Measurements from ENCODE around the gene PGAP6. TPM values are rescaled to one million over a fixed set of nuclear protein-coding genes. Genes with fewer than 3 reads are reported as not detected.

The PGAP6 gene
- total RNA-seq, 1 experiment from 2014 or later: 128 TPM

- CTCF ChIA-PET: no interaction called here
- no peak overlapping the region; the same call in 1 of the 2 replicates for H3K27ac ChIP-seq (ENCODE audit: low read length)
- H3K36me3 ChIP-seq (ENCODE audit: control insufficient read depth, insufficient read depth, low read length): no peaks in the 10 kb centered on the region; the same call in 1 of the 2 replicates
- no TSS peak for BruUV-seq (replicated peaks)
- H3K27me3 ChIP-seq (ENCODE audit: control insufficient read depth, insufficient read depth, low read length): no peaks in the 10 kb centered on the region
- DNase-seq (ENCODE audit: low read depth, low spot score): no peak
- intact Hi-C loops (cut with micrococcal nuclease; ENCODE audit: unreplicated experiment): no loop called here
- in situ Hi-C loops (cut with HindIII; ENCODE audit: low pct_unique_long_range_greater_than_20kb, low sequenced_read_pairs): no loop called here
- peaks cover 10% of the 10 kb centered on the region for H3K4me1 ChIP-seq (ENCODE audit: control insufficient read depth, insufficient read depth, low read length)
- no peaks in the 10 kb centered on the region for H3K9me3 ChIP-seq (ENCODE audit: control insufficient read depth, insufficient read depth, low read depth, low read length)
- no peak overlapping the region for H3K4me3 ChIP-seq (ENCODE audit: low read depth in 2 of 2, low read length in 2 of 2)
- no peak for TF ChIP-seq TCF7L2 (IDR thresholded peaks at IDR 0.05; ENCODE audit: low read depth, low read length)
- TF ChIP-seq SIN3A (IDR thresholded peaks at IDR 0.05; ENCODE audit: borderline replicate concordance, insufficient read depth, low read depth, low read length): no peak
- TF ChIP-seq CTCF (IDR thresholded peaks at IDR 0.05): no peak
- POLR2A ChIA-PET: no interaction called here
- ATAC-seq: no peak
Observed at GRCh38 chr16:404971-405486, 23.3 kb upstream of the PGAP6 start.

DNA sequence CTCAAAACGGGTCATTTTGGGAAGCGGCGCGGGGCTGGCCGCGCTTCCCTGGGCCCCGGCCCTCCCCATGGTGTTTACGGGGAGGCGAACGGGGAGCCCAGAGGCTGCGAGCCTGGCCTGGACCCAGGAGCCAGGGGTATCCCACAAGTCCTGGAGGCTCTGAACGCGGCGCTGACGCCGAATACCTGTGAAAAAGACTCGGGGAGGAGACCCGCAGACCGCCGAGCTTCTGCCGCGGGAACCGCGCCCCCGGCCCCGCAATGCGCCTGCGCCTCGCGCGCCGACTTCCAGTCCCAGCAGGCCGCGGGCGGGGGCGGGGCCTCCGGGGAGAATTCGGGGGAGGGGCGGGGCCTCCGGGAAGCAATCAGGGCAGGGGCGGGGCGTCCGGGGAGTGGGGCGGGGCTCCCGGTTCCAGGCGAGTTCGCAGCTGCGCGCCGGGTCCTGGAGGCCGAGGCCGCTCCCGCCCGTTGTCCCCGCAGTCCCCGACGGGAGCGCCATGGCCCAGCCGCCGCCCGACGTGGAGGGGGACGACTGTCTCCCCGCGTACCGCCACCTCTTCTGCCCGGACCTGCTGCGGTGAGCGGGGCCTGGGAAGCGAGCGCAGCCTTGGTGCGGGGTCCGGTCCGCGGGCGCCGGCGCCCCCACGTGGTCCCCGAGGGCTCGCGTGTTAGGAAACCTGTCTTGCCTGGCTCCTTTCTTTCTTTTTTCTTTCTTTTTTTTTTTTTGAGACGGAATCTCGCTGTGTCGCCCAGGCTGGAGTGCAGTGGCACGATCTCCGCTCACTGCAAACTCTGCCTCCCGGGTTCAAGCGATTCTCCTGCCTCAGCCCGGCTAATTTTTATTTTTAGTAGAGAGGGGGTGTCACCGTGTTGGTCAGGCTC lies 19.9 kb upstream of the PGAP6 start, which contains the start of gene DECR2:
Gene DECR2, plus strand, starts transcription at position 418 of the 881 bp plus-strand sequence. Its CDS starts 79 bp downstream, at position 497.
- TF ChIP-seq POLR2AphosphoS5 (IDR thresholded peaks at IDR 0.05; ENCODE audit: low read depth, low read length): peak; percentile 95
- peak; percentile 59; the same call in 1 of the 2 replicates for TF ChIP-seq SIN3A (IDR thresholded peaks at IDR 0.05; ENCODE audit: borderline replicate concordance, insufficient read depth, low read depth, low read length)
- TF ChIP-seq CTCF (IDR thresholded peaks at IDR 0.05): peak; percentile 89; the same call in 1 of the 2 replicates
- TF ChIP-seq TCF7L2 (IDR thresholded peaks at IDR 0.05; ENCODE audit: low read depth, low read length): no peak
- TF ChIP-seq, protein P1, sequence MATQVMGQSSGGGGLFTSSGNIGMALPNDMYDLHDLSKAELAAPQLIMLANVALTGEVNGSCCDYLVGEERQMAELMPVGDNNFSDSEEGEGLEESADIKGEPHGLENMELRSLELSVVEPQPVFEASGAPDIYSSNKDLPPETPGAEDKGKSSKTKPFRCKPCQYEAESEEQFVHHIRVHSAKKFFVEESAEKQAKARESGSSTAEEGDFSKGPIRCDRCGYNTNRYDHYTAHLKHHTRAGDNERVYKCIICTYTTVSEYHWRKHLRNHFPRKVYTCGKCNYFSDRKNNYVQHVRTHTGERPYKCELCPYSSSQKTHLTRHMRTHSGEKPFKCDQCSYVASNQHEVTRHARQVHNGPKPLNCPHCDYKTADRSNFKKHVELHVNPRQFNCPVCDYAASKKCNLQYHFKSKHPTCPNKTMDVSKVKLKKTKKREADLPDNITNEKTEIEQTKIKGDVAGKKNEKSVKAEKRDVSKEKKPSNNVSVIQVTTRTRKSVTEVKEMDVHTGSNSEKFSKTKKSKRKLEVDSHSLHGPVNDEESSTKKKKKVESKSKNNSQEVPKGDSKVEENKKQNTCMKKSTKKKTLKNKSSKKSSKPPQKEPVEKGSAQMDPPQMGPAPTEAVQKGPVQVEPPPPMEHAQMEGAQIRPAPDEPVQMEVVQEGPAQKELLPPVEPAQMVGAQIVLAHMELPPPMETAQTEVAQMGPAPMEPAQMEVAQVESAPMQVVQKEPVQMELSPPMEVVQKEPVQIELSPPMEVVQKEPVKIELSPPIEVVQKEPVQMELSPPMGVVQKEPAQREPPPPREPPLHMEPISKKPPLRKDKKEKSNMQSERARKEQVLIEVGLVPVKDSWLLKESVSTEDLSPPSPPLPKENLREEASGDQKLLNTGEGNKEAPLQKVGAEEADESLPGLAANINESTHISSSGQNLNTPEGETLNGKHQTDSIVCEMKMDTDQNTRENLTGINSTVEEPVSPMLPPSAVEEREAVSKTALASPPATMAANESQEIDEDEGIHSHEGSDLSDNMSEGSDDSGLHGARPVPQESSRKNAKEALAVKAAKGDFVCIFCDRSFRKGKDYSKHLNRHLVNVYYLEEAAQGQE (IDR thresholded peaks at IDR 0.05; ENCODE audit: insufficient read depth in 1 of 2, low read depth in 2 of 2, low read length in 1 of 2): peak in 1 of 2 experiments; percentile 32; a peak in 1 of 4 replicates
- in situ Hi-C loops (cut with HindIII; ENCODE audit: low pct_unique_long_range_greater_than_20kb, low sequenced_read_pairs): no loop called here
- H3K27ac ChIP-seq (ENCODE audit: low read length): peak within 1 kb of the TSS; percentile 94
- H3K4me1 ChIP-seq (ENCODE audit: control insufficient read depth, insufficient read depth, low read length): peaks cover 34% of the 10 kb centered on the region
- no peaks in the 10 kb centered on the region for H3K36me3 ChIP-seq (ENCODE audit: control insufficient read depth, insufficient read depth, low read length)
- intact Hi-C loops (cut with micrococcal nuclease; ENCODE audit: unreplicated experiment): loop anchor here (2.0 kb wide), 1 partner anchor 23 kb away; the partner anchor contains the start of gene RAB11FIP3
- H3K27me3 ChIP-seq (ENCODE audit: control insufficient read depth, insufficient read depth, low read length): no peaks in the 10 kb centered on the region
- peak within 1 kb of the TSS; percentile 67 to 81 for H3K4me3 ChIP-seq (ENCODE audit: low read depth in 2 of 2, low read length in 2 of 2)
- peak; percentile 69 for ATAC-seq
- ChIA-PET CTCF (interaction anchor here (0.6 to 0.7 kb wide), 2 partner anchors 52 to 230 kb away, joined by 3 to 4 read pairs; no protein-coding TSS in a partner anchor), POLR2A (interaction anchor here (0.6 to 0.7 kb wide), 3 partner anchors 40 to 245 kb away, joined by 3 to 13 read pairs (median 5); partner anchors contain the start of gene NHLRC4)
- no peak for DNase-seq (ENCODE audit: low read depth, low spot score)
- no peaks in the 10 kb centered on the region for H3K9me3 ChIP-seq (ENCODE audit: control insufficient read depth, insufficient read depth, low read depth, low read length)
- BruUV-seq (replicated peaks): no TSS peak
